ENCODE results near the gene CPT1B. TPM values are rescaled to one million over a fixed set of nuclear protein-coding genes. Genes with fewer than 3 reads are reported as not detected.

Gene CPT1B
- total RNA-seq, 1 experiment from 2014 or later, result 13.1 TPM

- TF ChIP-seq CTCF (conservative IDR thresholded peaks at IDR 0.05; ENCODE audit: low read depth, low read length), result no peak
- no peak for TF ChIP-seq EZH2phosphoT487 (IDR thresholded peaks at IDR 0.05; ENCODE audit: borderline replicate concordance, low read length)
- no peak for TF ChIP-seq EZH2 (IDR thresholded peaks at IDR 0.05; ENCODE audit: low read length, unreplicated experiment)
- H3K27ac ChIP-seq (ENCODE audit: low read length), result no peak overlapping the region
- H3K9me2 ChIP-seq (replicated peaks; ENCODE audit: low read length), result no peaks in the 10 kb centered on the region
- H3K27me3 ChIP-seq (ENCODE audit: low read length), result no peaks in the 10 kb centered on the region
- POLR2A ChIA-PET (ENCODE audit: unreplicated experiment), result interaction anchor here (0.5 kb wide), 1 partner anchor 96 kb away, joined by 7 read pairs; no protein-coding TSS in a partner anchor
- DNase-seq (no peak), ATAC-seq (no peak)
- no peaks in the 10 kb centered on the region for H3F3A ChIP-seq (ENCODE audit: low read length, unreplicated experiment)
- CTCF ChIA-PET, result no interaction called here
- peaks cover 25% of the 10 kb centered on the region for H3K79me2 ChIP-seq (ENCODE audit: low read length)
- peaks cover 9% of the 10 kb centered on the region; the same call in 1 of the 2 replicates for H3K4me1 ChIP-seq (ENCODE audit: insufficient read depth, low read length)
- no TSS peak for BruUV-seq (replicated peaks)
- H2AFZ ChIP-seq (ENCODE audit: low read length), result no peak overlapping the region
- H4K20me1 ChIP-seq (ENCODE audit: low read length), result no peaks in the 10 kb centered on the region; the same call in 1 of the 2 replicates
- intact Hi-C loops (cut with micrococcal nuclease), result no loop called here
- no peak overlapping the region for H3K4me3 ChIP-seq (ENCODE audit: low read length)
- H3K9ac ChIP-seq (ENCODE audit: low read length), result no peak overlapping the region
- no peaks in the 10 kb centered on the region for H3K9me3 ChIP-seq (ENCODE audit: low read length)
- H3K4me2 ChIP-seq (ENCODE audit: low read length), result no peak overlapping the region
- H3K36me3 ChIP-seq (ENCODE audit: low read depth, low read length), result no peaks in the 10 kb centered on the region; the same call in 1 of the 2 replicates
Observed at GRCh38 chr22:50522806-50523438, 55.3 kb downstream of the CPT1B start.

- Histone ChIP-seq H2AFZ (ENCODE audit: low read length) (no peak overlapping the region), H3K27ac (ENCODE audit: low read length) (no peak overlapping the region), H3K4me2 (ENCODE audit: low read length) (no peak overlapping the region), H3F3A (ENCODE audit: low read length, unreplicated experiment) (no peaks in the 10 kb centered on the region), H3K36me3 (ENCODE audit: low read depth, low read length) (no peaks in the 10 kb centered on the region; the same call in 1 of the 2 replicates), H4K20me1 (ENCODE audit: low read length) (no peaks in the 10 kb centered on the region; the same call in 1 of the 2 replicates), H3K4me1 (ENCODE audit: insufficient read depth, low read length) (peaks cover 9% of the 10 kb centered on the region; the same call in 1 of the 2 replicates), H3K9ac (ENCODE audit: low read length) (no peak overlapping the region), H3K9me3 (ENCODE audit: low read length) (no peaks in the 10 kb centered on the region), H3K4me3 (ENCODE audit: low read length) (no peak overlapping the region), H3K27me3 (ENCODE audit: low read length) (no peaks in the 10 kb centered on the region), H3K79me2 (ENCODE audit: low read length) (peaks cover 25% of the 10 kb centered on the region), H3K9me2 (replicated peaks; ENCODE audit: low read length) (no peaks in the 10 kb centered on the region)
- TF ChIP-seq CTCF (conservative IDR thresholded peaks at IDR 0.05; ENCODE audit: low read depth, low read length) (no peak), EZH2phosphoT487 (IDR thresholded peaks at IDR 0.05; ENCODE audit: borderline replicate concordance, low read length) (no peak), EZH2 (IDR thresholded peaks at IDR 0.05; ENCODE audit: low read length, unreplicated experiment) (no peak)
- DNase-seq (no peak), ATAC-seq (no peak)
- no TSS peak for BruUV-seq (replicated peaks)
- POLR2A ChIA-PET (ENCODE audit: unreplicated experiment), result interaction anchor here (0.5 kb wide), 1 partner anchor 96 kb away, joined by 7 read pairs; no protein-coding TSS in a partner anchor
- CTCF ChIA-PET, result no interaction called here
- intact Hi-C loops (cut with micrococcal nuclease), result no loop called here
Observed at GRCh38 chr22:50522208-50522805, 55.9 kb downstream of the CPT1B start.

GRCh38 chr22:50521710-50522109, 56.5 kb downstream of the CPT1B start:
- CTCF ChIA-PET, result no interaction called here

More at GRCh38 chr22:50521710-50522109, 56.5 kb downstream of the CPT1B start:
- H2AFZ ChIP-seq (ENCODE audit: low read length), result no peak overlapping the region
- H4K20me1 ChIP-seq (ENCODE audit: low read length), result no peaks in the 10 kb centered on the region; the same call in 1 of the 2 replicates
- POLR2A ChIA-PET (ENCODE audit: unreplicated experiment), result no interaction called here
- H3K27me3 ChIP-seq (ENCODE audit: low read length), result no peaks in the 10 kb centered on the region
- peaks cover 9% of the 10 kb centered on the region; the same call in 1 of the 2 replicates for H3K4me1 ChIP-seq (ENCODE audit: insufficient read depth, low read length)
- no peak for DNase-seq
- TF ChIP-seq EZH2phosphoT487 (IDR thresholded peaks at IDR 0.05; ENCODE audit: borderline replicate concordance, low read length) (no peak), CTCF (conservative IDR thresholded peaks at IDR 0.05; ENCODE audit: low read depth, low read length) (no peak), EZH2 (IDR thresholded peaks at IDR 0.05; ENCODE audit: low read length, unreplicated experiment) (no peak)
- ATAC-seq, result no peak
- no peak overlapping the region for H3K4me2 ChIP-seq (ENCODE audit: low read length)
- no peaks in the 10 kb centered on the region for H3K9me3 ChIP-seq (ENCODE audit: low read length)
- H3K27ac ChIP-seq (ENCODE audit: low read length), result no peak overlapping the region
- intact Hi-C loops (cut with micrococcal nuclease), result no loop called here
- no TSS peak for BruUV-seq (replicated peaks)
- H3K36me3 ChIP-seq (ENCODE audit: low read depth, low read length), result no peaks in the 10 kb centered on the region; the same call in 1 of the 2 replicates
- peaks cover 24% of the 10 kb centered on the region for H3K79me2 ChIP-seq (ENCODE audit: low read length)
- no peaks in the 10 kb centered on the region for H3F3A ChIP-seq (ENCODE audit: low read length, unreplicated experiment)
- H3K4me3 ChIP-seq (ENCODE audit: low read length), result no peak overlapping the region
- H3K9ac ChIP-seq (ENCODE audit: low read length), result no peak overlapping the region
- H3K9me2 ChIP-seq (replicated peaks; ENCODE audit: low read length), result no peaks in the 10 kb centered on the region

All from PC-3 (cell line).